GM19240 (cell line): ENCODE results near the gene RASA3.
"Not testable (repeated sequence)": the region's sequence is repeated elsewhere in the genome, so short reads cannot be mapped to it uniquely, and the experiment has no call there.

Source experiments
- DNase-seq: peaks from one replicate; pipeline ENCODE4 v3.0.0; 2011; ENCODE audit warnings: low spot score; ENCODE audit not compliant: insufficient read length

Gene RASA3

GRCh38 chr13:114142640-114143490, 10.4 kb upstream of the RASA3 start:
- DNase-seq: no peak

- no peak for DNase-seq
Observed at GRCh38 chr13:114142137-114142550, 9.7 kb upstream of the RASA3 start.

GRCh38 chr13:114141261-114141996, 9.0 kb upstream of the RASA3 start:
- no peak for DNase-seq

GRCh38 chr13:114140906-114141250, 8.5 kb upstream of the RASA3 start:
- no peak for DNase-seq

- no peak for DNase-seq
Observed at GRCh38 chr13:114140131-114140905, 7.9 kb upstream of the RASA3 start.

- DNase-seq: no peak
Observed at GRCh38 chr13:114136576-114136975, 4.2 kb upstream of the RASA3 start.

GRCh38 chr13:114135731-114136171, 3.3 kb upstream of the RASA3 start:
- DNase-seq: no peak

- DNase-seq: no peak
Observed at GRCh38 chr13:114134944-114135610, 2.7 kb upstream of the RASA3 start.

- DNase-seq: no peak
Observed at GRCh38 chr13:114134111-114134943, 1.9 kb upstream of the RASA3 start.

- DNase-seq: not testable (repeated sequence)
Observed at GRCh38 chr13:114133552-114133951, 1.1 kb upstream of the RASA3 start.

- not testable (repeated sequence) for DNase-seq
Observed at GRCh38 chr13:114133126-114133525, 703 bp upstream of the RASA3 start.

GRCh38 chr13:114131583-114132418, 622 bp downstream of the RASA3 start:
- no peak for DNase-seq

GRCh38 chr13:114130837-114131582, 1.4 kb downstream of the RASA3 start:
- DNase-seq: peak; percentile 57

- DNase-seq: no peak
Observed at GRCh38 chr13:114130131-114130836, 2.1 kb downstream of the RASA3 start.

- DNase-seq: no peak
Observed at GRCh38 chr13:114129649-114130062, 2.8 kb downstream of the RASA3 start.

- peak; percentile 97 for DNase-seq
Observed at GRCh38 chr13:114128624-114129522, 3.5 kb downstream of the RASA3 start.

GRCh38 chr13:114128348-114128623, 4.1 kb downstream of the RASA3 start:
- no peak for DNase-seq
